GM19238 (cell line): Measurements from ENCODE around the gene OPRD1.
"Not testable (repeated sequence)": the region's sequence is repeated elsewhere in the genome, so short reads cannot be mapped to it uniquely, and the experiment has no call there.

Experiments
- DNase-seq: peaks from one replicate; pipeline ENCODE4 v3.0.0; 2011; ENCODE audit warnings: low spot score; ENCODE audit not compliant: insufficient read length

OPRD1 gene

GRCh38 chr1:28800324-28800723 lies 11.6 kb upstream of the OPRD1 start:
- DNase-seq, result no peak

- no peak for DNase-seq
Observed at GRCh38 chr1:28801461-28801860, 10.5 kb upstream of the OPRD1 start.

GRCh38 chr1:28803051-28803450 lies 8.9 kb upstream of the OPRD1 start:
- DNase-seq, result no peak

- no peak for DNase-seq
Observed at GRCh38 chr1:28803662-28804061, 8.3 kb upstream of the OPRD1 start.

GRCh38 chr1:28804071-28804470 lies 7.9 kb upstream of the OPRD1 start:
- DNase-seq, result no peak

GRCh38 chr1:28807046-28807445 lies 4.9 kb upstream of the OPRD1 start:
- no peak for DNase-seq

- no peak for DNase-seq
Observed at GRCh38 chr1:28807986-28808385, 4.0 kb upstream of the OPRD1 start.

GRCh38 chr1:28811369-28811765 lies 603 bp upstream of the OPRD1 start:
- no peak for DNase-seq

GRCh38 chr1:28812669-28813468 lies 899 bp downstream of the OPRD1 start:
- DNase-seq, result no peak

- DNase-seq, result no peak
Observed at GRCh38 chr1:28813931-28814465, 2.0 kb downstream of the OPRD1 start.

GRCh38 chr1:28815533-28816185 lies 3.7 kb downstream of the OPRD1 start:
- DNase-seq, result no peak

GRCh38 chr1:28817133-28817532 lies 5.2 kb downstream of the OPRD1 start:
- no peak for DNase-seq

GRCh38 chr1:28819020-28819419 lies 7.0 kb downstream of the OPRD1 start:
- DNase-seq, result no peak

GRCh38 chr1:28822799-28823198 lies 10.8 kb downstream of the OPRD1 start:
- DNase-seq, result no peak

- not testable (repeated sequence) for DNase-seq
Observed at GRCh38 chr1:28824061-28824460, 12.1 kb downstream of the OPRD1 start.

GRCh38 chr1:28828227-28828858 lies 16.4 kb downstream of the OPRD1 start:
- DNase-seq, result not testable (repeated sequence)

GRCh38 chr1:28830814-28831213 lies 18.8 kb downstream of the OPRD1 start:
- DNase-seq, result no peak

- DNase-seq, result no peak
Observed at GRCh38 chr1:28832966-28833365, 21.0 kb downstream of the OPRD1 start.

GRCh38 chr1:28833381-28833780 lies 21.4 kb downstream of the OPRD1 start:
- no peak for DNase-seq

- DNase-seq, result no peak
Observed at GRCh38 chr1:28835237-28835650, 23.3 kb downstream of the OPRD1 start.

GRCh38 chr1:28836421-28836956 lies 24.5 kb downstream of the OPRD1 start:
- DNase-seq, result no peak
